ENCODE results near the gene ZFR2. TPM values are rescaled to one million over a fixed set of nuclear protein-coding genes. Genes with fewer than 3 reads are reported as not detected.

The ZFR2 gene
- total and polyA plus RNA-seq, 2 of the 8 experiments (the other 6 are each of a cell fraction or from before 2014, with no cell fraction given), result 14.5 to 28.4 TPM

- TF ChIP-seq KDM5A (IDR thresholded peaks at IDR 0.05; ENCODE audit: low read length) (no peak), JUND (IDR thresholded peaks at IDR 0.05; ENCODE audit: low read length) (no peak), GTF2F1 (IDR thresholded peaks at IDR 0.05; ENCODE audit: borderline replicate concordance, low read depth, low read length) (no peak), TAF7 (optimal IDR thresholded peaks at IDR 0.05; ENCODE audit: borderline replicate concordance, low read depth, low read length) (no peak), NRF1 (IDR thresholded peaks at IDR 0.05; ENCODE audit: low read depth, low read length) (no peak), BRCA1 (IDR thresholded peaks at IDR 0.05; ENCODE audit: low read depth, low read length) (no peak)
Measured at GRCh38 chr19:3807574-3808354, 61.1 kb downstream of the ZFR2 start (continued).

Data from H1 (cell line).